NT2/D1 (cell line): ENCODE data around the gene AOAH.
"Not testable (repeated sequence)": the region's sequence is repeated elsewhere in the genome, so short reads cannot be mapped to it uniquely, and the experiment has no call there.

Experiments
- DNase-seq: peaks from one replicate; pipeline ENCODE4 v3.0.0-alpha.2; 2011; ENCODE audit warnings: low read depth, low spot score
- H3K27me3 ChIP-seq: 2 replicates; pipeline ENCODE4 v1.6.0; 2011; ENCODE audit warnings: mild to moderate bottlenecking; ENCODE audit not compliant: insufficient read length, insufficient read depth
- H3K36me3 ChIP-seq: 2 replicates; pipeline ENCODE4 v1.6.1; 2011; ENCODE audit warnings: mild to moderate bottlenecking, low read length, mixed read lengths; ENCODE audit not compliant: insufficient read depth, insufficient read length
- H3K4me1 ChIP-seq: 2 replicates; pipeline ENCODE4 v1.5.1; 2011; ENCODE audit not compliant: insufficient read depth, insufficient read length
- H3K4me3 ChIP-seq: 2 replicates; pipeline ENCODE4 v1.5.1; 2011; ENCODE audit warnings: low read depth; ENCODE audit not compliant: insufficient read length
- H3K9ac ChIP-seq: 2 replicates; pipeline ENCODE4 v1.6.0; 2011; ENCODE audit warnings: low read depth; ENCODE audit not compliant: insufficient read length
- H3K9me3 ChIP-seq: 2 replicates; pipeline ENCODE4 v1.5.1; 2011; ENCODE audit warnings: mild to moderate bottlenecking, low read length; ENCODE audit not compliant: insufficient read depth
- SUZ12 ChIP-seq: IDR thresholded peaks from 2 replicates; pipeline ENCODE4 v1.6.1; 2011; ENCODE audit not compliant: insufficient read length, insufficient read depth; ENCODE audit errors: extremely low read depth
- YY1 ChIP-seq: IDR thresholded peaks from 2 replicates; pipeline ENCODE4 v1.6.1; 2011; ENCODE audit not compliant: insufficient read length, insufficient read depth
- ZNF274 ChIP-seq: IDR thresholded peaks from 2 replicates; pipeline ENCODE4 v1.6.1; 2011; ENCODE audit warnings: mild to moderate bottlenecking, low read depth, low read length

The AOAH gene

GRCh38 chr7:36490419-36490830 is 233.9 kb downstream of the AOAH start:
- no peak for DNase-seq
- Histone ChIP-seq H3K36me3 (no peaks in the 10 kb centered on the region), H3K9me3 (no peaks in the 10 kb centered on the region), H3K4me1 (no peaks in the 10 kb centered on the region), H3K4me3 (no peak overlapping the region), H3K27me3 (no peaks in the 10 kb centered on the region), H3K9ac (no peak overlapping the region)
- TF ChIP-seq YY1 = no peak
- no peak for TF ChIP-seq SUZ12
- TF ChIP-seq ZNF274 = no peak

- not testable (repeated sequence) for H3K27me3 ChIP-seq, H3K4me3 ChIP-seq, H3K9ac ChIP-seq, DNase-seq, H3K4me1 ChIP-seq, H3K9me3 ChIP-seq, H3K36me3 ChIP-seq
Observed at GRCh38 chr7:36488672-36489071, 235.6 kb downstream of the AOAH start.

DNA sequence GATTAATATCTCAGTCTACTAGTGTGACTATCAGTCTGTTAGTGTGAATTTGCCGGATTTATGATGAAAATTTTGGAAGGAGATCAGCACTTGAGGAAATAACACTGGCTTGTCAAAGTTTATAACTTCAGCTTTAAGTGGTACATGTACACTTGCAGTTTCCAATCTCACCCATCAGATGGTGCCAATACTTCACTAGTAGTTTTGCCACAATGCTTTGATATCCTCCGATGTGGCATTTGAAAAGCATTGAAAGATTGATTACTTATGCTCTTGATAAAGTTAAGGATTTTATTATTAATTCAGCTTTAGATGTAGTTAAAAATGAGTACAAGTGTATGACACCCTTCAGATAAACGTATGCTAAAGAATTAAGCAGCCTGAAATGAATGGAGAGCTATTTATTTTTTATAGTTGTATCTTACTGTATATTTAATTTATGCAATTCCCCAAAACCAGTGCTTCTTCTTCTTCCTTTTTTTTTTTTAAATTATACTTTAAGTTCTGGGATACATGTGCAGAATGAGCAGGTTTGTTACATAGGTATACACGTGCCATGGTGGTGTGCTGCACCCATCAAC is 236.4 kb downstream of the AOAH start:
- Histone ChIP-seq H3K36me3 (no peaks in the 10 kb centered on the region), H3K27me3 (no peaks in the 10 kb centered on the region), H3K9ac (no peak overlapping the region), H3K4me1 (no peaks in the 10 kb centered on the region), H3K9me3 (no peaks in the 10 kb centered on the region), H3K4me3 (no peak overlapping the region)
- peak; percentile 58 for DNase-seq
- TF ChIP-seq SUZ12 (no peak), ZNF274 (no peak), YY1 (no peak)

DNA sequence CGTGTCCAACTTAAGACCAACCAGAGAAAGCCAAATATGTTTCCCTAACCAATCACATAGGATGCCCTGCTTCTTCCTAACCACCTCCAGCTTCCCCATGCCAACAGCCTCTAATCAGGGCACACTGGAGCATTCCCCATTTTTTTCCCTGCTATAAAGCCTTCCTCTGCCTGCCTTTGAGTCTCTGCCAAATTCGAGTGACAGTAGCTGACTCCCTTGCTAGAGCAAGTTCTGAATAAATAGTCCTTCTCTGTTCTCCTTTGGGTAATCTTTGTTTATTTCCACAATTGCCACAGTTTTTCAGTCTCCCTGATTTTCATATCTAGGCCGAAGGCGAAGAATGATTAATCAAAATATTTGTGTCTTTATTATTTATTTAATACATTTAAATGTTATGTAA is 238.0 kb downstream of the AOAH start:
- Histone ChIP-seq H3K4me1 (no peaks in the 10 kb centered on the region), H3K27me3 (no peaks in the 10 kb centered on the region), H3K9me3 (no peaks in the 10 kb centered on the region), H3K4me3 (no peak overlapping the region), H3K36me3 (no peaks in the 10 kb centered on the region), H3K9ac (no peak overlapping the region)
- no peak for TF ChIP-seq YY1
- TF ChIP-seq ZNF274 = no peak
- TF ChIP-seq SUZ12 = no peak
- DNase-seq = no peak

DNA sequence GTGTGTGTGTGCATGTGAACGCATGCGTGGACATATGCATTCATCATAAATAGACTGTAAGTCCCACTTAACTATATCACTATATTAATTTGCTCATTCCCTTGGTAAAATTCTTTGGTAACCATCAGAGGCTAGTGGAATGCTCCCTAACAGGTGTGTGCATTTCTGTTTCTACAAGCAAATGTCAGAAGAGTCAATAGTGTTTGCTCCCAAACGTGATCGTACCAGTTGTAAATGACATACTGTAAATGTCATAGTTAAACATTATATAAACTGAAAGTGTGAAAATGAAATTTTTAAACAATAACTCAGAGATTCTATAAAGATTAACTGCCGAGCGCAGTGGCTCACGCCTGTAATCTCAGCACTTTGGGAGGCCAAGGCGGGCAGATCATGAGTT is 240.0 kb downstream of the AOAH start:
- H3K36me3 ChIP-seq = no peaks in the 10 kb centered on the region
- TF ChIP-seq ZNF274 (no peak), SUZ12 (no peak), YY1 (no peak)
- H3K27me3 ChIP-seq = no peaks in the 10 kb centered on the region
- H3K4me3 ChIP-seq = no peak overlapping the region
- DNase-seq = no peak
- H3K4me1 ChIP-seq = no peaks in the 10 kb centered on the region
- peaks cover 2% of the 10 kb centered on the region; the same call in 1 of the 2 replicates for H3K9me3 ChIP-seq
- H3K9ac ChIP-seq = no peak overlapping the region

DNA sequence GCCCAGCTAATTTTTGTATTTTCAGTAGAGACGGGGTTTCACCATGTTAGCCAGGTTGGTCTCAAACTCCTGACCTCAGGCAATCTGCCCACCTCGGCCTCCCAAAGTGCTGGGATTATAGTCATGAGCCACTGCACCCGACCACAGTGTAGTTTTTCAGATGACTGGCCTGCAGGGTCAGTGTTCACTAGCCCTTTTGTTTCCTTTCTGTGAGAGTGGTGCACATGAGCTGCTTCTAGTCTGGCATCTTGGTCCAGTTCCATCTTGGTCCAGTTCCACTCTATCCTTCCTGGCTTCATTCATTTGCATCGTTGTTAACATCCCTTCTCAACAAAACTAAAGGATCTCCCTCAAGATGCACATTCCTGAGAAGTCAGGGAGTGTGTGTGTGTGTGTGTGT is 240.4 kb downstream of the AOAH start:
- not testable (repeated sequence) for H3K9ac ChIP-seq, H3K27me3 ChIP-seq, DNase-seq, H3K4me1 ChIP-seq, H3K36me3 ChIP-seq, H3K9me3 ChIP-seq, H3K4me3 ChIP-seq

DNA sequence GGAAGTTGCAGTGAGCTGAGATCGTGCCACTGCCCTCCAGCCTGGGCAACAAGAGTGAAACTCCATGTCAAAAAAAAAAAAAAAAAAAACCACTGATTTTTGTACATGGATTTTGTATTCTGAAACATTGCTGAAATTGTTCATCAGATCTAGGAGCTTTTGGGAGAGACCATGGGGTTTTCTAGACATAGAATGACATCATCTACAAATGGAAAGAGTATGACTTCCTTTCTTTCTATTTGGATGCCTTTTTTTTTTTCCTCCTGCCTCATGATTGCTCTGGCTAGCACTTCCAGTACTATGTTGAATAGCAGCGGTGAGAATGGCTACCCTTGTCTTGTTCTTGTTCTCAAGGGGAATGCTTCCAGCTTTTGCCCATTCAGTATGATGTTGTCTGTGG is 245.5 kb downstream of the AOAH start:
- Histone ChIP-seq H3K4me1 (peaks cover 2% of the 10 kb centered on the region), H3K36me3 (no peaks in the 10 kb centered on the region), H3K9me3 (peaks cover 7% of the 10 kb centered on the region), H3K9ac (no peak overlapping the region), H3K27me3 (no peaks in the 10 kb centered on the region), H3K4me3 (no peak overlapping the region)
- no peak for DNase-seq
- no peak for TF ChIP-seq ZNF274

DNA sequence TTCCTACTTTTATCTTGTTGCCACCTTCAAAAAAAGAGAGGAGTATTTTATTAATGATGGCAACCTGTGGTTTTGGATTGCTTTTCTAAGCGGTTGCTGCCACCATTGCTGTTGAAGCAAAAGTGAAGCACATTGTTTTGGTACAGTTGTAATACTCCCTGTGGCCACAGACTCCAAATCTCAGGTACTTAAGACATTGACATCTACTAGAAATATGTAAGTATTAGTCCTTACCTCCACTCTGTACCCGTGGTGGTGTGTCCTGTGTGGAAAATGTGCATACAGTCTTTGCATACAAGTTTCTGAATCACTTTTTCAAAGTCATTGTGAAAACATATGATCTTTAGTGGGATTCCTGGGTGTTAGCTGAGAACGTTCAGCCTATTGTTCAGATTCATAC is 248.9 kb downstream of the AOAH start:
- peaks cover 5% of the 10 kb centered on the region for H3K4me1 ChIP-seq
- DNase-seq = no peak
- no peak overlapping the region for H3K9ac ChIP-seq
- TF ChIP-seq ZNF274 (no peak), YY1 (no peak), SUZ12 (no peak)
- no peaks in the 10 kb centered on the region for H3K36me3 ChIP-seq
- H3K4me3 ChIP-seq = no peak overlapping the region
- no peaks in the 10 kb centered on the region for H3K27me3 ChIP-seq
- peaks cover 7% of the 10 kb centered on the region for H3K9me3 ChIP-seq
